ENCODE results near the gene SETD3.

The SETD3 gene

GRCh38 chr14:99516156-99516870, 35.7 kb upstream of the SETD3 start:
- DNase-seq: no peak

DNA sequence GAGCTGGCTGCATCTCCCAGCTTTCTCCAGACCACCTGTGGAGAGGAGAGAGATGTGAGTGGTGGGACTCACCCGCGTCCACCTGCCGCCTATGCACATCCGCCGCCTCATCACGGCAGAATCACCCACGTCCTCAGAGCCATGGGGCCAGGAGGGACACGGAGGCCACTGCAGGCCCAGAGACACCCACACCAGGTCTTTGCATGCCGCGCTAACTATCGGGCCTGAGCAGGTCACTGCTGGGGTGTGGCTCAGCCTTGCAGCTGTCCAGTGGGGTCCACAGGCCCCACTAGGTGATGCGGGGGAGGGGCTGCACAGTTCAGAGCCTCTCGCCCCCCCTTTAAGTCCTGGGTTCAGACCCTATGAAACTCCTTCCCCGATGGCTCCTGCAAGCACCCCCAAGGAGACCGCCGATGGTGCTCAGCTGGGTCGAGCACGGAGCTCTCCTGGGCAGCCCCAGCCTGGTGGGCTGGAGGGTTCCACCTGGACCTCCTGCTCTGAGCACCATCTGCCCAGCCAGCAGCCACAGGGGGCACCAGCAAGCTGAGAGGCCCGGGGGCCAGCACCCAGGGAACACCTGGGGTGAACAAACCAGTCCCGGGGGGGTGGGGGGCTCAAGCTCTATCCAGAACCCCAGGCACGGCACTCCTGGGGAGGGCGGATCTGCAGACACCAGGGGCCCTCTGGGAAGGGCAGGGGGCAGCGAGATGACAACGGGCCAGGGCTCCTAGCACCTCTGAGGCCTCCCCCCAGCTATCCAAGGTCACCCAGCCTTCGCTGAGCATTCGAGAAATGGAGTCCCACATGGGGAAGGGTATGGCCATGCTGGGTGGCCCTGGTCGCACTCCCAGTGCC, 34.9 kb upstream of the SETD3 start:
- no peak for DNase-seq

- DNase-seq: no peak
These were observed 34.1 kb upstream of the SETD3 start for GRCh38 chr14:99514552-99515300.

DNA sequence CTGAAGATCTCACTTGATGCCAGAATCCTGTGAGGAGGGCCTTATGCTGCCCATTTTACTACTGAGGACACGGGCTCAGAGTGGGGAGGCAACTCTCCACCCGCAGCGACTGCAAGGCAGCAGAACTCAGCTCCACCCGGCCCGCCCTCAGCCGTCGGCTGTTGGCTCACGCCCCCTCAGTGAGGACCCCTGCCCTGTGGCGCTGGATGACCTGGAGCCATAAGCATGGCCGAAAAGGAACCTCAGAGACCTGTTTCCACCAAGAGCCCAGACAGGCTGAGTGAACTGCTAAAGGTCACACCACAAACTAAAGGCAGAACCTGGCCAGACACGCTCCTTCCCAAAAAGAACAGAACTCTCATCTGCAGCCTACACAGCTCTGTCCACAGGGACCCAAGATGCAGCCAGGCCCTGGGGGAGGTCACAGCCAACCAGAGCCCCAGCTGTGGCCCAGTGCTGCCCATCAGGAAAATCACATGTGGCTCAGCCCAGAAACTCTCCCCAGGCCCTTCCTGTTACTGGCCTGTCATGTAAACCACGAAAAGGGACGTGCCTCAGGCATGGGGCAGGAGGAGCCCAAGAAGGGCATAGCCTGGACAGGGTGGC, 33.4 kb upstream of the SETD3 start:
- DNase-seq: no peak

- no peak for DNase-seq
These were observed 32.6 kb upstream of the SETD3 start for GRCh38 chr14:99513183-99513694.

DNA sequence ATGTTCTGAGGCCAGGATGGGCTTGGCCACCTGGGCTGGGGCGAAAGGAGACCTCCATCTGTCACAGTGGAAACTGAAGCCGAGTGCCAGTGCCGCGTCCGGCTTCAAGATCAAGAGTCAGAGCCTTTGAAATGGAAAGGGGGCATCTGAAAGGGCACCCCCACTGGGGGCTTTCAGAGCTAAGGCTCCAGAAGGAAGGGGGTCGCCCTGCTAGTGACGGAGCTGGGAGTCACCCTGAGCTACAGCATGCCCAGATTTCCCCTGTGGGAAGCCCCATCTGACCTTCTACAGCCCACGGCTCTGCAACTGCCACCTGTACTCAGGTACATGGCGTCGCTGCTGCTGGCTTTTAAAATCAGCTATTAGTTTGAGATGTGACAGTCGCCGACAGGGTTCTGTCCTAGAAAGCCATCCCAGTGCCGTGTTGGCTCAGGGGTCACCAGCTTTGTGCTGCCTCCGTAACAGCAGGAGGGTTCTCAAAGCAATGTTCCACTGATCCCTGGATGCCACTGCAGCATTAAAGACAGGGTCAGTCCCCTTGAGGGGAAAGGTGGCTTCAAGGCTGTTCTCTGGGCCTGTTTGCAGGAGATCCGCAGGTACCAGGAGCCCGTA, 32.0 kb upstream of the SETD3 start:
- DNase-seq: no peak

DNA sequence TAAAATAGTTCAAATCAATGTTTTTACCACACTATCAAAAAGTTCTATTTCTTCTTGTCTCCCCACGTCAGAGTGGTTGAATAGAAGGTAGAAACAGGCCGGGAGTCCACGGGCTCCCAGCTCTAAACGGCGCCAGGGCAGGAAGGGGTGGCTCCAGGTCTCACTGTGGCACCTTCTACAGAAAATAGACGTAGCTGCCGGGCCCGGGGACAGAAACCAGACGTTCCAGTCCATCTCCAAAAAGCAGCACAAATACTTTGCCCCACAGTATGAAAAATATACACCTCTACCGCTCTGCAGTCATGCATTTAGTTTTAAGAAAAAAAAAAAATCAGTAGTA, 31.4 kb upstream of the SETD3 start:
- DNase-seq: no peak

- DNase-seq: peak; percentile 51
These were observed 30.9 kb upstream of the SETD3 start for GRCh38 chr14:99511421-99512109.

GRCh38 chr14:99510556-99511139, 30.0 kb upstream of the SETD3 start:
- DNase-seq: no peak

GRCh38 chr14:99509871-99510555, 29.4 kb upstream of the SETD3 start:
- no peak for DNase-seq

DNA sequence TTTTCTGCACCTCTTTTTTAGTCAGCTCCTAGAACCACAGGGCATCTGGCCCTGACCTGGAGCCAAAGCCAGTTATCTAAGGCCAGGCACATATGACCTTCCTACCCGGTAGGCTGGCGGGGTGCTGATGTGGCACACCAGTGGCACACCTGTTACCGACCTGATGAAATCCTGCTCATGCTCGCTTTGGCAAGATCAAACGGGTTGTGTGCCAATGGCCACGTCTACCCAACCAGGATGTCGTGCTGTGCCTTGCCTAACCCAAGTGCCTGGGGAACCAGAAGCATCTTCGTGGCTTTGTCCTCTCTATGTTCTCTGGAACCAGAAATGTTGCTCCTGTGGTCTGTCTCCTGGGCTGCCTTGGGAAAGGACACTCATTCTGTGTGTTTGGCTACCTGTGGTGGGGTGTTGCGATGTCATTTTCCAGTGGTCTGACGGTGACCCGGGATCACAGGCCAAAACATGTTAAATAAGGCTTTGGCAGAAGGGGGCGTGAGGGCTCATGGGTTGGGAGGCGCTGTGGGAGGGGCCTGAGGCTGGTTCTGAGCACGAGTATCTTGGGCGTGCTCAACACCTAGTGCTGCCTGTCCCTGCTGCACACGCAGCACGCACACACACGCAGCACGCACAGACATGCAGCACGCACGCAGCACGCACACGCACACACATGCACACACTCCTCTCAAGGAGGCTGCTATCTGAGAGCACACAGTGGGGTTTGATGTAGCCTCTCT, 28.4 kb upstream of the SETD3 start:
- DNase-seq: no peak

GRCh38 chr14:99507860-99508640, 27.4 kb upstream of the SETD3 start:
- no peak for DNase-seq

DNA sequence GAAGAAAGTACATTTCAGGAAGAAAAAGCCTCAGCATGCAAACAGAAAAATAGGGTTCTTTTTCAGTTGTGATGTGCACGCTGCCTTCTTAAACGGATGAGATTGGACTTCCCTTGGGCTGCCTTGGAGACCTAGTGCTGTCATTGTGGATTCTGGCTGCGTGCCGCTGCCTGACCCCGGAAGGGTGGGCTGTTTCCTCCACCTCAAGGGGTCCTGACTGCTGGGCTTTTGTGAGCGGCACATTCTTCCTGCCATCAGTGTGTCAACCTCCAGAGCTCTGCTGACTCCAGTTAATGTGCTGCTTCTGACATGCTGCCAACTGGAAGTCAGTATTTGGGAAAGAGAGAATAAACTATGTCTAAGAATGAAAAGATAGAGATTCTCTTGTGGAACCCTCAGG, 25.6 kb upstream of the SETD3 start:
- no peak for DNase-seq

DNA sequence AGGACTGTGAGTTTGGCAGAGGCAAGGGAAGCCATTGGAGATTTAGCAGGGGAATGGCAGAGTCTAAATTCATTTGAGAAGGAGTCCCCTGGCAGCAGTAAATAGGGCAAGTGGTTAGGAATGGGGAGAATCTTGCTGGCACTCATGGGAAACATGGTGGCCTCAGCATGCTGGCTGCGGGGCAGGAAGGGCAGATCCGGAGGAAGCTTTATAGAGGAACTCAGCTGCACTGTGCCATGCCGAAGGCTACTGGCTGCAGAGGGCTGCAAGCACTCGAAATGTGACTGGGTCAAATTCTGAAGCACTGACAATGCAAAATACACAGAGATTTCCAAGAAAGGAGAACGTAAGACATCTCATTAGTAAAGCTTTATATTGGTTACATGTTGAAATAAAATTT, 24.4 kb upstream of the SETD3 start:
- no peak for DNase-seq

- no peak for DNase-seq
These were observed 23.3 kb upstream of the SETD3 start for GRCh38 chr14:99503848-99504453.

DNA sequence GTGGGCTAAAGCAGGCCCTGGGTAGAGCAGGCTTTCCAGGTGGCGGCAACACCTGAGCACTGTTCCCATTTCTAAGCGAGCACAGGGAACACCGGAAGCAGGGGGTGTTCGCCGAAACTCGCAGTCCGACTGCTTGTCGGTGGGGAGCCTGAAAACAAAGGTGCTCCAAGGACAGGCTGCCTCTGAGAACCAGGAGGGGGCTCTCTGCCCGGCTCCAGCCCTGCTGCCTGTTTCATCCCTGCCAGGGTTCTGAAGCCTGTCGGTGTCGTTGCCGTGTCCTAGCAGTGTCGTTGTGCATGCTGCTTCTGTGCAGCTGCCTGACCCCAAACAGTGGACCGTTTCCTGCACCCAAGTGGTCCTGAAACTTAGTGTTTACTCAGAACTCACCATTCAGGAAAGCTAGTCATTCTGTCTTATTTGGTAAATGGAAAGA, 22.3 kb upstream of the SETD3 start:
- no peak for DNase-seq

- DNase-seq: no peak
These were observed 17.2 kb upstream of the SETD3 start for GRCh38 chr14:99497894-99498293.

- DNase-seq: no peak
These were observed 16.7 kb upstream of the SETD3 start for GRCh38 chr14:99497341-99497740.

GRCh38 chr14:99484106-99484505, 3.4 kb upstream of the SETD3 start:
- no peak for DNase-seq
